ENCODE measurements around the gene SLC15A4. TPM values are rescaled to one million over a fixed set of nuclear protein-coding genes. Genes with fewer than 3 reads are reported as not detected.
A peak's percentile ranks its signal among the peaks of the same experiment; 100 is the strongest.

SLC15A4 gene
- total and polyA plus RNA-seq, 9 of the 15 experiments (the other 6 are each of a cell fraction or from before 2014, with no cell fraction given): 5.5 to 20.8 (median 10.1) TPM

DNA sequence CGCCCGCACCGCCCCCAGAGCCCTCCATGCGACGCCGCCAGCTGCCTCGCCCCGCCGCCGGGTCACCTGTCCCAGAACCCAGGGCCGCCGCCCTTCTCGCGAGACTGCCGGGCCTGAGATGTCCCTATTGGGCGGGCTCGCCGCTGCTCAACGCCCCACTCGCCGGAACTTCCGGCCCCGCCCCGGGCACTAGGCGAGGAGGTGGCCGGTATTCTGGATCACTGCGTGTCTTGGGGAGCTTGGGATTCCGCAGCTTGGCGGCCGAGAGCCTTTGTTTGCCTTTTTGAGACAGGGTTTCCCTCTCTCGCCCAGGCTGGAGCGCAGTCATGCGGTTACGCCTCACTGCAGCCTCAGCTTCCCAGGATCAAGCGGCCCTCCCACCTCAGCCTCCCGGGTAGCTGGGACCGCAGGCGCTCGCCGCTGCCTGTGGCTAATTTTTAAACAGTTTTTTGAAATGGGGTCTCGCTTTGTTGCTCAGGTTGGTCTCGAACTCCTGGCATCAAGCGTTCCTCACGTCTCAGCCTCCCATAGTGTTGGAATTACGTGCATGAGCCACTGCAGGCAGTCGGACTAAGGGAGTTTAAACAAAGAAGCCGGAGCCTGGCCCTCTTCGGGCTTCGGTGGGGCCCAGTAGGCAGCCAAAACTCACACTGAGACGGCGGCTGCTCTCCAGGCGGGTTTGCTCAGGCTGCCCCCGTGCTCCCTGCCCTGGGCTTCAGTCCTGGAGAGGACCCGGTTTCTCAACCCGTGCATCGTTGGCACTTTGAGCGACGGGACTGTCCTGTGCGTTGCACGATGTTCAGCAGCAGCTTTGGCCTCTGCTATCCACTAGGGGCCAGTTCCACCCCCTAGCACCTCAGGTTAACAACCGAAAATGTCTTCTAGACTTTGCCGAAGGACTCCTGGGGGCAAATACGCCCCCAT is at the start of gene SLC15A4 (continued):
- TF ChIP-seq, protein P1, sequence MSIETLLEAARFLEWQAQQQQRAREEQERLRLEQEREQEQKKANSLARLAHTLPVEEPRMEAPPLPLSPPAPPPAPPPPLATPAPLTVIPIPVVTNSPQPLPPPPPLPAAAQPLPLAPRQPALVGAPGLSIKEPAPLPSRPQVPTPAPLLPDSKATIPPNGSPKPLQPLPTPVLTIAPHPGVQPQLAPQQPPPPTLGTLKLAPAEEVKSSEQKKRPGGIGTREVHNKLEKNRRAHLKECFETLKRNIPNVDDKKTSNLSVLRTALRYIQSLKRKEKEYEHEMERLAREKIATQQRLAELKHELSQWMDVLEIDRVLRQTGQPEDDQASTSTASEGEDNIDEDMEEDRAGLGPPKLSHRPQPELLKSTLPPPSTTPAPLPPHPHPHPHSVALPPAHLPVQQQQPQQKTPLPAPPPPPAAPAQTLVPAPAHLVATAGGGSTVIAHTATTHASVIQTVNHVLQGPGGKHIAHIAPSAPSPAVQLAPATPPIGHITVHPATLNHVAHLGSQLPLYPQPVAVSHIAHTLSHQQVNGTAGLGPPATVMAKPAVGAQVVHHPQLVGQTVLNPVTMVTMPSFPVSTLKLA (conservative IDR thresholded peaks at IDR 0.05): peak; percentile 49 to 79
- TF ChIP-seq MXI1 (IDR thresholded peaks at IDR 0.05; ENCODE audit: low read depth, low read length): peak; percentile 30; the same call in 1 of the 2 replicates
- peak; percentile 94 for TF ChIP-seq POLR2G (IDR thresholded peaks at IDR 0.05; ENCODE audit: low read depth, low read length)
- no peak for TF ChIP-seq MTA2 (IDR thresholded peaks at IDR 0.05; ENCODE audit: low read depth)
- TF ChIP-seq HDAC1 (IDR thresholded peaks at IDR 0.05): peak in 1 of 2 experiments; percentile 59; a peak in 2 of 4 replicates
- peak; percentile 76 for TF ChIP-seq CXXC5 (CRISPR knock-in tag; IDR thresholded peaks at IDR 0.05)
- no peak for TF ChIP-seq CREB1 (IDR thresholded peaks at IDR 0.05)
- peak; percentile 39; the same call in 1 of the 2 replicates for TF ChIP-seq CREB1 (CRISPR knock-in tag; IDR thresholded peaks at IDR 0.05)
- peak; percentile 20; the same call in 1 of the 2 replicates for TF ChIP-seq CREM (IDR thresholded peaks at IDR 0.05; ENCODE audit: low read depth)
- no peak for TF ChIP-seq MAFK (IDR thresholded peaks at IDR 0.05; ENCODE audit: low read length)
- no peak for TF ChIP-seq ZNF77 (CRISPR knock-in tag; IDR thresholded peaks at IDR 0.05)
- TF ChIP-seq CLOCK (CRISPR knock-in tag; IDR thresholded peaks at IDR 0.05; ENCODE audit: borderline replicate concordance): no peak
- no peak for TF ChIP-seq HMG20B (CRISPR knock-in tag; IDR thresholded peaks at IDR 0.05)
- TF ChIP-seq USF1 (CRISPR knock-in tag; IDR thresholded peaks at IDR 0.05): peak; percentile 64; the same call in 1 of the 2 replicates
- no peak for TF ChIP-seq FOXM1 (IDR thresholded peaks at IDR 0.05; ENCODE audit: low read depth)
- TF ChIP-seq FOXM1 (CRISPR knock-in tag; IDR thresholded peaks at IDR 0.05; ENCODE audit: low read depth): no peak
- peak; percentile 66 to 68 for TF ChIP-seq E2F6 (IDR thresholded peaks at IDR 0.05; ENCODE audit: borderline replicate concordance in 1 of 2, extremely low read depth in 1 of 2, insufficient read depth in 1 of 2, insufficient read length in 1 of 2, low read depth in 1 of 2, low read length in 1 of 2, poor library complexity in 1 of 2, severe bottlenecking in 1 of 2)
- peak; percentile 100 for TF ChIP-seq RBM25 (IDR thresholded peaks at IDR 0.05; ENCODE audit: low read depth, low read length, severe bottlenecking)
- TF ChIP-seq YY1 (IDR thresholded peaks at IDR 0.05; ENCODE audit: borderline replicate concordance in 1 of 3, control insufficient read depth in 1 of 3, extremely low read depth in 1 of 3, insufficient read depth in 3 of 3, insufficient read length in 1 of 3, insufficient replicate concordance in 2 of 3, low read depth in 1 of 3, low read length in 2 of 3): peak in 2 of 3 experiments; percentile 49 to 65
- no peak for TF ChIP-seq ZNF431 (CRISPR knock-in tag; IDR thresholded peaks at IDR 0.05)
